GM06990 (cell line): ENCODE data around the gene IGSF9.
"Not testable (repeated sequence)": the region's sequence is repeated elsewhere in the genome, so short reads cannot be mapped to it uniquely, and the experiment has no call there.

Experiments
- DNase-seq: peaks from one replicate; pipeline ENCODE4 v3.0.0-alpha.2; 2011; ENCODE audit not compliant: insufficient read length; ENCODE audit errors: extremely low read depth
- H3K27me3 ChIP-seq: replicated peaks from 2 replicates; pipeline ENCODE4 v1.6.0; 2011; ENCODE audit warnings: low read length; ENCODE audit not compliant: control insufficient read depth, insufficient read depth
- H3K36me3 ChIP-seq: 2 replicates; pipeline ENCODE4 v1.5.1; 2011; ENCODE audit warnings: low read length; ENCODE audit not compliant: control insufficient read depth, insufficient read depth
- H3K4me3 ChIP-seq: replicated peaks from 2 replicates; pipeline ENCODE4 v1.5.1; 2011; ENCODE audit warnings: low read depth, mild to moderate bottlenecking, control low read depth, low read length
- CTCF ChIP-seq: IDR thresholded peaks from 2 replicates; pipeline ENCODE4 v1.5.1; 2011; ENCODE audit warnings: low read length, control low read depth, mild to moderate bottlenecking, inconsistent platforms; ENCODE audit not compliant: insufficient read depth, poor library complexity, severe bottlenecking

IGSF9 gene

DNA sequence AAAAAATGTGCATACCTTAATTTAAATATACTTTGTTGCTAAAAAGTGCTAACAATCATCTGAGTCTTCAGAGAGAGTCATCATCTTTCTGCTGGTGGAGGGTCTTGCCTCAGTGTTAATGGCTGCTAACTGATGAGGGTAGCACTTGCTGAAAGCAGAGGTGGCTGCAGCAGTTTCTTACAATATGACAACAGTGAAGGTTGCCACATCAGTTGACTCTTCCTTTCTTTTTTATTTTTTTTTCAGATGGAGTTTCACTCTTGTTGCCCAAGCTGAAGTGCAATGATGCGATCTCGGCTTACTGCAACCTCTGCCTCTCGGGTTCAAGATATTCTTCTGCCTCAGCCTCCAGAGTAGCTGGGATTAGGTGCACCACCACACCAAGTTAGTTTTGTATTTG is 42.9 kb downstream of the IGSF9 start:
- Histone ChIP-seq H3K36me3 (no peaks in the 10 kb centered on the region), H3K27me3 (no peaks in the 10 kb centered on the region), H3K4me3 (no peak overlapping the region)
- DNase-seq, result no peak
- no peak for TF ChIP-seq CTCF

GRCh38 chr1:159900755-159901360 is 44.6 kb downstream of the IGSF9 start:
- H3K4me3 ChIP-seq, result no peak overlapping the region
- no peak for TF ChIP-seq CTCF

DNA sequence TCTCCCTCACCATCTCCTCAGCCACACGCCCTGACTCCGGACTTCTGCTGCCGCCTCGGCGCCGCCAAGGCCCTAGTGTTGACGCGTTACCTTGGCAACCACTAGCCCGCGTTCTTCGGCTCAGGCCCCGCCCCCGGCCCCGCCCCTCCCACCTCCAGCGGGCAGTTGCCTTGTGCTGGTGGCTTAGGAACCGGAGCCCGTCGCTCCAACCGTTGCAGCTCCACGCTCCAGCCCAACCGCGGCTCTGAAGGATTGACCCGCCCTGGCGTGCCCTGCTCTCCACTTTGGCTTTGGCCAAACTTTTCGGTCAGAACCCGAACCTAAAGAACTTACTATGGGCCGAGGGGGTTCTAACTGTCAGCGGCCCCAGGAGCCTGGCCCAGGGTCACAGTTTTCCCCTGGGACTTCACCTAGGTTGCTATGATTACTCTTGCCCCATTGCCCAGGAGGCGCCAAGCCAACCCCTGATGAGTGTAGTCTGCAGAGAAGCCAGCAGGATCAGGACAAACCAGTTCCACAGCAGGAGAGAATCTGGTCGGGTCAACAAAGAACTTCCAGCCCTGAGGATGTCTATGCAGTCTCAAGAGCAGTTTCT is 45.2 kb downstream of the IGSF9 start, which contains the start of gene CFAP45:
Gene CFAP45 (minus strand): TSS at position 80 of the 595 bp plus-strand sequence. CDS start 67 bp downstream, at position 13.
- DNase-seq, result peak; percentile 44

More at GRCh38 chr1:159900755-159901360, 44.6 kb downstream of the IGSF9 start:
- no peaks in the 10 kb centered on the region for H3K27me3 ChIP-seq
- no peak for DNase-seq
- no peaks in the 10 kb centered on the region for H3K36me3 ChIP-seq

DNA sequence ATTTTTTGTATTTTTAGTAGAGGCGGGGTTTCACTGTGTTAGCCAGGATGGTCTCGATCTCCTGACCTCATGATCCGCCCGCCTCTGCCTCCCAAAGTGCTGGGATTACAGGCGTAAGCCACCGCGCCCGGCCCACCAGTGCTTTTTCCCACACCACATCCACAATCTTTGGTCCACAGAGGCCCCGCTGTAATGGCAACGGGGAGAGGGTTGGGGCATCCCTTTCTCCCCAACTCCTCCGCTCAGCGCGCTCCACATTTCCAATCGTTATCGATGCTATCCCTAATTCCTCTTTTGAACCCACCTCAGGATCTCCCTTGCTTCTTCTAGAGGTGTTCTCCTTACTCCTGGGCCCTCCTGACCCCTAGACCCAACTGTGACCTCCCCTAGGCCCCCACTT is 45.8 kb downstream of the IGSF9 start:
- not testable (repeated sequence) for H3K4me3 ChIP-seq, H3K36me3 ChIP-seq, H3K27me3 ChIP-seq, DNase-seq

More for the DNA sequence above, 45.2 kb downstream of the IGSF9 start, which contains the start of gene CFAP45:
- Histone ChIP-seq H3K27me3 (no peaks in the 10 kb centered on the region), H3K4me3 (no peak within 1 kb of the TSS), H3K36me3 (no peaks in the 10 kb centered on the region)
- TF ChIP-seq CTCF, result no peak

- no peaks in the 10 kb centered on the region for H3K36me3 ChIP-seq
- no peak for TF ChIP-seq CTCF
- DNase-seq, result no peak
These were observed 46.9 kb downstream of the IGSF9 start for GRCh38 chr1:159898527-159898926.

GRCh38 chr1:159897962-159898361 is 47.5 kb downstream of the IGSF9 start:
- H3K27me3 ChIP-seq, result no peaks in the 10 kb centered on the region
- H3K36me3 ChIP-seq, result no peaks in the 10 kb centered on the region
- no peak for DNase-seq
- TF ChIP-seq CTCF, result no peak
- no peak overlapping the region for H3K4me3 ChIP-seq

More at GRCh38 chr1:159898527-159898926, 46.9 kb downstream of the IGSF9 start:
- H3K4me3 ChIP-seq, result no peak overlapping the region
- no peaks in the 10 kb centered on the region for H3K27me3 ChIP-seq
